OCI-LY3 (cell line): ENCODE measurements around the gene GAB2.
A peak's percentile ranks its signal among the peaks of the same experiment; 100 is the strongest.

Experiments used
- H2AFZ ChIP-seq: fragments of 200-600, 300-600 bp; shearing (Covaris generic); 2 replicates; pipeline ENCODE4 v1.6.0; 2014; ENCODE audit warnings: antibody characterized with exemption, low read depth, low read length
- H3K27ac ChIP-seq: fragments of 200-600, 300-600 bp; sonication (generic); 2 replicates; pipeline ENCODE4 v1.5.1; 2014; ENCODE audit warnings: mild to moderate bottlenecking, low read length, moderate library complexity, mixed read lengths
- H3K27me3 ChIP-seq: fragments of 200-600, 300-600 bp; sonication (generic); 2 replicates; pipeline ENCODE4 v1.6.1; 2014; ENCODE audit warnings: low read depth, low read length, mixed read lengths
- H3K36me3 ChIP-seq: fragments of 200-600, 300-600 bp; sonication (generic); replicated peaks from 2 replicates; pipeline ENCODE3; 2014; ENCODE audit warnings: low read depth, low read length, mixed read lengths
- H3K4me1 ChIP-seq: fragments of 300-600, 200-600 bp; sonication (generic); 2 replicates; pipeline ENCODE4 v1.6.1; 2014; ENCODE audit warnings: low read length, mixed read lengths
- H3K4me2 ChIP-seq: fragments of 200-600, 300-600 bp; sonication (generic); 2 replicates; pipeline ENCODE4 v1.6.1; 2014; ENCODE audit warnings: low read length, mixed read lengths
- H3K4me3 ChIP-seq: fragments of 300-600, 200-600 bp; sonication (generic); 2 replicates; pipeline ENCODE4 v1.5.1; 2014; ENCODE audit warnings: antibody characterized with exemption, mild to moderate bottlenecking, low read length, moderate library complexity
- H3K79me2 ChIP-seq: fragments of 300-600, 200-600 bp; shearing (Covaris generic); 2 replicates; pipeline ENCODE4 v1.6.1; 2014; ENCODE audit warnings: mild to moderate bottlenecking, low read length, mixed read lengths
- H3K9ac ChIP-seq: fragments of 300-600, 200-600 bp; shearing (Covaris generic); 2 replicates; pipeline ENCODE4 v1.6.0; 2014; ENCODE audit warnings: mild to moderate bottlenecking, low read length, moderate library complexity
- H3K9me3 ChIP-seq: fragments of 200-600, 300-600 bp; shearing (Covaris generic); 2 replicates; pipeline ENCODE4 v1.6.1; 2014; ENCODE audit warnings: low read length, mixed read lengths; ENCODE audit not compliant: insufficient read depth
- H4K20me1 ChIP-seq: fragments of 200-600, 300-600 bp; sonication (generic); 2 replicates; pipeline ENCODE4 v1.6.1; 2016; ENCODE audit warnings: low read length, mixed read lengths; ENCODE audit not compliant: insufficient read depth
- EZH2phosphoT487 ChIP-seq: fragments of 200-600 bp; shearing (Covaris generic); IDR thresholded peaks from 2 replicates; pipeline ENCODE4 v1.6.1; 2018; ENCODE audit warnings: antibody characterized with exemption, mixed run types, low read depth
- TF ChIP-seq, protein P1 (sequence below): fragments of 200-600, 300-600 bp; sonication (generic); IDR thresholded peaks from 2 replicates; pipeline ENCODE4 v1.5.1; 2014; ENCODE audit warnings: antibody characterized with exemption, low read length, low read depth

GAB2 gene

DNA sequence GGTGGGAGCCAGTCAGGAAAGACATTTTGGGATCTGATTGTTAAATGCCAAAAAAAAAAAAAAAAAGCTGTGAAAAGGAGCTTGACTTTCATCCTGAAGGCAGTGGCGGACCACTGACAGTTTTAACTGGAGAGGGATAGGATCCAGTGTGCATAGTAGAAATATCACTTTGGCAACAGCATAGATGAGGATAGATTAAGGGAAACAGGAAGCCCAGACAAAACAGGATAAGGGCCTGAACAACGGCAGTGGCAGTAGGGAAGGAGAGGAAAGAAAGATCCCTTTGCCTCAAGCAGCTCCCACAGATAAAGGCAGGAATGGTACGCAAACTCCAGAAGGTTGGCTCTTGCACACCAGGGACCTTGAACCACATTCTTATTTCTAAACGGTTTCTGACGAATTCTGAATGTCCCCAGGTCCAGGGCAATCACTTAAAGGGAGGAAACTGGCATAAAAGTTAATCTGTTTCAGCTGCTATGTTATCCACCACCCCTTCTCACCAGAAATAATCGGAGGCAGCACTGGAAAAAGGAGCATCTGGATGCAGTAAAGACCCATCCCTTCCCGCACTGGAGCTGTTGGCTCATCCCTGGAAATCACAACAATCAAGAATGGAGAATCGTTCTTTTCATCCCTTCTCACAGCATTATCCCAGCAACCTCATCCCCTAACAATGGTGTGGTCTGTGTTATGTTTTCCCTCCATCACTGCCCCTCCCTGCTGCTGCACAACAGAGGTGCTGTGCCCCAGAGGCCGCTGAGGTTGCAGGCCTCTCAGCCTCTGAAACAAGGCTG is 99.1 kb downstream of the GAB2 start:
- Histone ChIP-seq H3K27me3 (no peaks in the 10 kb centered on the region), H3K36me3 (no peaks in the 10 kb centered on the region), H3K9ac (no peak overlapping the region), H3K9me3 (no peaks in the 10 kb centered on the region), H4K20me1 (no peaks in the 10 kb centered on the region), H3K79me2 (no peaks in the 10 kb centered on the region), H3K27ac (no peak overlapping the region), H3K4me1 (peaks cover 26% of the 10 kb centered on the region), H3K4me3 (no peak overlapping the region), H2AFZ (no peak overlapping the region), H3K4me2 (no peak overlapping the region)
- TF ChIP-seq, protein P1, sequence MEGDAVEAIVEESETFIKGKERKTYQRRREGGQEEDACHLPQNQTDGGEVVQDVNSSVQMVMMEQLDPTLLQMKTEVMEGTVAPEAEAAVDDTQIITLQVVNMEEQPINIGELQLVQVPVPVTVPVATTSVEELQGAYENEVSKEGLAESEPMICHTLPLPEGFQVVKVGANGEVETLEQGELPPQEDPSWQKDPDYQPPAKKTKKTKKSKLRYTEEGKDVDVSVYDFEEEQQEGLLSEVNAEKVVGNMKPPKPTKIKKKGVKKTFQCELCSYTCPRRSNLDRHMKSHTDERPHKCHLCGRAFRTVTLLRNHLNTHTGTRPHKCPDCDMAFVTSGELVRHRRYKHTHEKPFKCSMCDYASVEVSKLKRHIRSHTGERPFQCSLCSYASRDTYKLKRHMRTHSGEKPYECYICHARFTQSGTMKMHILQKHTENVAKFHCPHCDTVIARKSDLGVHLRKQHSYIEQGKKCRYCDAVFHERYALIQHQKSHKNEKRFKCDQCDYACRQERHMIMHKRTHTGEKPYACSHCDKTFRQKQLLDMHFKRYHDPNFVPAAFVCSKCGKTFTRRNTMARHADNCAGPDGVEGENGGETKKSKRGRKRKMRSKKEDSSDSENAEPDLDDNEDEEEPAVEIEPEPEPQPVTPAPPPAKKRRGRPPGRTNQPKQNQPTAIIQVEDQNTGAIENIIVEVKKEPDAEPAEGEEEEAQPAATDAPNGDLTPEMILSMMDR = no peak
- no peak for TF ChIP-seq EZH2phosphoT487

DNA sequence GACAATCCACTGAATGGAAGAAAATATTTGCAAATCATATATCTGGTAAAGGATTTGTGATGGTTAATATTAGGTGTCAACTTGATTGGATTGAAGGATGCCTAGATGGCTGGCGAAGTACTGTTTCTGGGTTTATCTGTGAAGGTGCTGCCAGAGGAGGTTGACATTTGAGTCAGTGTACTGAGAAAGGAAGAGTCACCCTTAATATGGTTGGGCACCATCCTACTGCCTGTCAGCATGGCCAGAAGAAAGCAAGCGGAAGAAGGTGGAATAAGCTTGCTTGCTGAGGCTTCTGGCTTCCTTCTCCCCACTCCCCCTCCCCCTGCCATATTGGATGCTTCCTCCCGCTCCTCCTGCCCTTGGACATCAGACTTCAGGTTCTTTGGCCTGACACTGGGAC is 101.9 kb downstream of the GAB2 start:
- Histone ChIP-seq H3K27ac (no peak overlapping the region), H3K9ac (no peak overlapping the region), H3K4me1 (peaks cover 47% of the 10 kb centered on the region), H3K79me2 (peaks cover 5% of the 10 kb centered on the region), H3K9me3 (no peaks in the 10 kb centered on the region), H3K4me2 (no peak overlapping the region), H3K27me3 (no peaks in the 10 kb centered on the region), H2AFZ (no peak overlapping the region), H3K4me3 (no peak overlapping the region), H4K20me1 (no peaks in the 10 kb centered on the region), H3K36me3 (no peaks in the 10 kb centered on the region)
- TF ChIP-seq, protein P1 = no peak
- TF ChIP-seq EZH2phosphoT487 = no peak

DNA sequence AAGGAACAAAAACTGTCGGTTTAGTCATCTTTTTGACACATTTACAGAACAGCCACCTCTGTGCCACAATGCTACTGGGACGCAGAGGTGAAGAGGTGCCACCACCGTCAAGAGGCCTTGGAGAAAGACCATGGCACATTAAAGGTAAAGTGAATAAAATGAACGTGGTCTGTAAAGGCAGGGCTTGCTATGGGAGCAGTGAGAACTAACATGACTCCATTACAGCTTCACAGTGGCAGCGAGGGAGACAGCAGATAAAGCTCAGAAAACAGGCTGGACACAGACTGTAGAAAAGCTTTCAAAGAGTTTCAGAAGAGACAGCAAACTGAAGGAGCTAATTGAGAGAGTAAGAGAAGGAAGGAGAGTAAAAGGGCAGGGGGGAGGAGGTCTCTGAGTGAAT is 102.9 kb downstream of the GAB2 start:
- H2AFZ ChIP-seq = peak overlapping the region; percentile 43
- H3K36me3 ChIP-seq = no peaks in the 10 kb centered on the region
- H3K4me3 ChIP-seq = peak overlapping the region; percentile 45
- H3K9ac ChIP-seq = 0 out of 2 replicates have a peak overlapping the region, but pooled peaks have one; percentile 5
- H3K4me1 ChIP-seq = peaks cover 55% of the 10 kb centered on the region
- no peaks in the 10 kb centered on the region for H4K20me1 ChIP-seq
- peak overlapping the region; percentile 62 for H3K4me2 ChIP-seq
- no peaks in the 10 kb centered on the region for H3K27me3 ChIP-seq
- peaks cover 5% of the 10 kb centered on the region for H3K79me2 ChIP-seq
- no peaks in the 10 kb centered on the region for H3K9me3 ChIP-seq
- H3K27ac ChIP-seq = no peak overlapping the region; the same call in 1 of the 2 replicates
- TF ChIP-seq, protein P1 = no peak
- no peak for TF ChIP-seq EZH2phosphoT487

DNA sequence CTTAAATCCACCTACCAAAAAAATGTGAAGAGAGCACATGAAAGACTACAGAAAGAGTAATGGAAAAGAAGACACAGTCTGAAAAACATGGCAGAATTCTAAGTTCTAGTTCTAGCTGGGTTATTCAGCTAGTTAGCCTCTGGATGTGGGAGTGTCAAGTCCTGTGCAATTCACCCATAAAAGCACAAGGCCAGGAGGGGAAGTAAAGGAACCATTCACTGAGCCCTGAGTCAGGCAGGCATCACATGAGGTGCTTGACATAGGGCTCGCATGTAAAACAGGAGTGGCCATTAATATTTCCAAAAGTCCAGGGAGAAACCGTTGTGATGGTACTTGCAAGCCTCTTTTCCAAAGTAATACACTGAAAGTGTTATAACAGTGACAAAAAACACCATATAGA is 103.7 kb downstream of the GAB2 start:
- no peak overlapping the region for H2AFZ ChIP-seq
- H3K79me2 ChIP-seq = peaks cover 8% of the 10 kb centered on the region
- no peak overlapping the region for H3K9ac ChIP-seq
- H3K27ac ChIP-seq = no peak overlapping the region
- H3K4me2 ChIP-seq = no peak overlapping the region
- no peak for TF ChIP-seq EZH2phosphoT487
- TF ChIP-seq, protein P1 = no peak
- no peaks in the 10 kb centered on the region for H3K27me3 ChIP-seq
- H3K36me3 ChIP-seq = no peaks in the 10 kb centered on the region
- H3K4me3 ChIP-seq = no peak overlapping the region
- H3K4me1 ChIP-seq = peaks cover 59% of the 10 kb centered on the region
- no peaks in the 10 kb centered on the region for H3K9me3 ChIP-seq
- no peaks in the 10 kb centered on the region for H4K20me1 ChIP-seq
